ENCODE results near the gene SLC6A5.

DNA sequence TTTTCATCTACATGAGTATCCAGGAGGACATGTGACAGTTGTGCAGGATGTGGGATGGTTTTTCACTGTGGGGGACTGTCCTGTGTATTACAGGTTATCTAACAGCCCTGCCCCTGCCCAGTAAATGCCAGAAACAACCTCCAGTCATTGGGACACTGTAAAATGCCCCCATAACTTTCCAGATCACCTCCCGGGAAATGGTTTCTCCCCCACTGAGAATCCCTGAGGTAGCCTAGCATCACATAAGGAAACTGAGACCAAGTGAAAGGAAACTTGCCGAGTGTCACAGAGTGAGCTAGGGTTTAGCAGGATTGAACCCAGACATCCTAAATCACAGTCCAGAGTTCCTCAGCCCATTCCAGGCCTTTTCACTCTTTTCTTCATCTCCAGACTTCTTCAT is 48.3 kb upstream of the SLC6A5 start:
- no peak for TF ChIP-seq EZH2phosphoT487 (IDR thresholded peaks at IDR 0.05; ENCODE audit: low read length)
- TF ChIP-seq, protein P1, sequence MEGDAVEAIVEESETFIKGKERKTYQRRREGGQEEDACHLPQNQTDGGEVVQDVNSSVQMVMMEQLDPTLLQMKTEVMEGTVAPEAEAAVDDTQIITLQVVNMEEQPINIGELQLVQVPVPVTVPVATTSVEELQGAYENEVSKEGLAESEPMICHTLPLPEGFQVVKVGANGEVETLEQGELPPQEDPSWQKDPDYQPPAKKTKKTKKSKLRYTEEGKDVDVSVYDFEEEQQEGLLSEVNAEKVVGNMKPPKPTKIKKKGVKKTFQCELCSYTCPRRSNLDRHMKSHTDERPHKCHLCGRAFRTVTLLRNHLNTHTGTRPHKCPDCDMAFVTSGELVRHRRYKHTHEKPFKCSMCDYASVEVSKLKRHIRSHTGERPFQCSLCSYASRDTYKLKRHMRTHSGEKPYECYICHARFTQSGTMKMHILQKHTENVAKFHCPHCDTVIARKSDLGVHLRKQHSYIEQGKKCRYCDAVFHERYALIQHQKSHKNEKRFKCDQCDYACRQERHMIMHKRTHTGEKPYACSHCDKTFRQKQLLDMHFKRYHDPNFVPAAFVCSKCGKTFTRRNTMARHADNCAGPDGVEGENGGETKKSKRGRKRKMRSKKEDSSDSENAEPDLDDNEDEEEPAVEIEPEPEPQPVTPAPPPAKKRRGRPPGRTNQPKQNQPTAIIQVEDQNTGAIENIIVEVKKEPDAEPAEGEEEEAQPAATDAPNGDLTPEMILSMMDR (IDR thresholded peaks at IDR 0.05; ENCODE audit: low read length) = no peak
